ENCODE data around the gene LRRC75A.
A peak's percentile ranks its signal among the peaks of the same experiment; 100 is the strongest.

DNA sequence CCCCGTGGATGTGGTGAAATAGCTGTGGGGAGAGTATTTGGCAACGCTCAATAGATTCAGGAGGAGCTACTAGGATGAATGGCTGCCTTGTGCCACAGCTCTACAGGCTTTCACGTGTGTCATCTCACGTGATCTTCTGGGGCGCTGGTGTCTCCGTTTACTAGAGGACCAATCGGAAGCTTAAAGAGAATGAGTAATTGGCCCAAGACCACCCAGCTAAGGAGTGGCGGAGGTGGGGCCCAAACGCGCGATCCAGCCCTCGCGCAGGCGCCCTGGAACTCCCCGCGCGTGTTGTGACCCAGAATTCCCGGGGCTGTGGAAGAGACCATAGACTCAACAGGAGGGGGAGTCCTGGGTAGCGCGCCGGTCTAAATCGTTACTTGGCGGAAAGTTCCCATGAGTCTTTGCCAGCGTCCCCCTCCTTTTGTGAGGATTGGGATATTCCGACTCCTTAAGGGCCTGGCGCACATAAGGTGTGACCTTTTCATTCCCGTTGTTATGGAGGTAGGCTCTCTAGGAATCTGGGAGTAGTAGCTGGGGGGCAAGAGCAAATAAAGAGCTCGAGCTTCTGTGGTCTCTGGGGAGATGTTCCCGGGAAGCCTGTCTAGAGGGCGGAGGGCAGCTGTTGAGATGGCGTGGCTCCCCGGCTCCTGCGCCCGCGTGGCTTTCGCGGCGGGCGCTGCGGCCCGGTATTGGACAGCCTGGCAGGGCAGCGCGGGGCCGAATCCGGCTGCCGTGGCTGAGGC is 53.3 kb downstream of the LRRC75A start:
- TF ChIP-seq, protein P1, sequence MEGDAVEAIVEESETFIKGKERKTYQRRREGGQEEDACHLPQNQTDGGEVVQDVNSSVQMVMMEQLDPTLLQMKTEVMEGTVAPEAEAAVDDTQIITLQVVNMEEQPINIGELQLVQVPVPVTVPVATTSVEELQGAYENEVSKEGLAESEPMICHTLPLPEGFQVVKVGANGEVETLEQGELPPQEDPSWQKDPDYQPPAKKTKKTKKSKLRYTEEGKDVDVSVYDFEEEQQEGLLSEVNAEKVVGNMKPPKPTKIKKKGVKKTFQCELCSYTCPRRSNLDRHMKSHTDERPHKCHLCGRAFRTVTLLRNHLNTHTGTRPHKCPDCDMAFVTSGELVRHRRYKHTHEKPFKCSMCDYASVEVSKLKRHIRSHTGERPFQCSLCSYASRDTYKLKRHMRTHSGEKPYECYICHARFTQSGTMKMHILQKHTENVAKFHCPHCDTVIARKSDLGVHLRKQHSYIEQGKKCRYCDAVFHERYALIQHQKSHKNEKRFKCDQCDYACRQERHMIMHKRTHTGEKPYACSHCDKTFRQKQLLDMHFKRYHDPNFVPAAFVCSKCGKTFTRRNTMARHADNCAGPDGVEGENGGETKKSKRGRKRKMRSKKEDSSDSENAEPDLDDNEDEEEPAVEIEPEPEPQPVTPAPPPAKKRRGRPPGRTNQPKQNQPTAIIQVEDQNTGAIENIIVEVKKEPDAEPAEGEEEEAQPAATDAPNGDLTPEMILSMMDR (IDR thresholded peaks at IDR 0.05): no peak
- TF ChIP-seq POLR2A (IDR thresholded peaks at IDR 0.05) (peak in 1 of 2 donors; percentile 75), EP300 (IDR thresholded peaks at IDR 0.05) (peak in 1 of 4 donors; percentile 44)
